Measurements from ENCODE around the gene MDFI. TPM values are rescaled to one million over a fixed set of nuclear protein-coding genes. Genes with fewer than 3 reads are reported as not detected.

The MDFI gene
- polyA plus RNA-seq, 1 donor from 2014 or later: 42.5 TPM

DNA sequence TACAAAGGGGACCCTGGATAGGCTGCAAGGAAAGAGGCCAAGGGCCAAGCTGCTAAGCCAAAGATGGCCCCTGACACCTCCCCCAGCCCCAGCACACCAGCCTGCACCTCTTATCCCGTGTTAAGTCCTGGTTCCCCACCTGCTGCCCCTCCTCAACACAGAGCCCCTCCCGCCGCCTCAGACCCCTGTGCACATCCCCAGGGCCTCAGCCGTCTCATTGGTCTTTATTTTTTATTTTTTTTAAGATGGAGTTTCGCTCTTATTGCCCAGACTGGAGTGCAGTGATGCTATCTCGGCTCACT lies 37.1 kb upstream of the MDFI start:
- H2AFZ ChIP-seq (ENCODE audit: low read depth, low read length): no peak overlapping the region
- H3K4me3 ChIP-seq (ENCODE audit: low read length): no peak overlapping the region
- H3K27ac ChIP-seq (ENCODE audit: low read length): no peak overlapping the region
- H3K27me3 ChIP-seq (ENCODE audit: insufficient read depth, low read depth, low read length): no peaks in the 10 kb centered on the region
- H3K4me2 ChIP-seq (ENCODE audit: low read length): no peak overlapping the region
- TF ChIP-seq, protein P1, sequence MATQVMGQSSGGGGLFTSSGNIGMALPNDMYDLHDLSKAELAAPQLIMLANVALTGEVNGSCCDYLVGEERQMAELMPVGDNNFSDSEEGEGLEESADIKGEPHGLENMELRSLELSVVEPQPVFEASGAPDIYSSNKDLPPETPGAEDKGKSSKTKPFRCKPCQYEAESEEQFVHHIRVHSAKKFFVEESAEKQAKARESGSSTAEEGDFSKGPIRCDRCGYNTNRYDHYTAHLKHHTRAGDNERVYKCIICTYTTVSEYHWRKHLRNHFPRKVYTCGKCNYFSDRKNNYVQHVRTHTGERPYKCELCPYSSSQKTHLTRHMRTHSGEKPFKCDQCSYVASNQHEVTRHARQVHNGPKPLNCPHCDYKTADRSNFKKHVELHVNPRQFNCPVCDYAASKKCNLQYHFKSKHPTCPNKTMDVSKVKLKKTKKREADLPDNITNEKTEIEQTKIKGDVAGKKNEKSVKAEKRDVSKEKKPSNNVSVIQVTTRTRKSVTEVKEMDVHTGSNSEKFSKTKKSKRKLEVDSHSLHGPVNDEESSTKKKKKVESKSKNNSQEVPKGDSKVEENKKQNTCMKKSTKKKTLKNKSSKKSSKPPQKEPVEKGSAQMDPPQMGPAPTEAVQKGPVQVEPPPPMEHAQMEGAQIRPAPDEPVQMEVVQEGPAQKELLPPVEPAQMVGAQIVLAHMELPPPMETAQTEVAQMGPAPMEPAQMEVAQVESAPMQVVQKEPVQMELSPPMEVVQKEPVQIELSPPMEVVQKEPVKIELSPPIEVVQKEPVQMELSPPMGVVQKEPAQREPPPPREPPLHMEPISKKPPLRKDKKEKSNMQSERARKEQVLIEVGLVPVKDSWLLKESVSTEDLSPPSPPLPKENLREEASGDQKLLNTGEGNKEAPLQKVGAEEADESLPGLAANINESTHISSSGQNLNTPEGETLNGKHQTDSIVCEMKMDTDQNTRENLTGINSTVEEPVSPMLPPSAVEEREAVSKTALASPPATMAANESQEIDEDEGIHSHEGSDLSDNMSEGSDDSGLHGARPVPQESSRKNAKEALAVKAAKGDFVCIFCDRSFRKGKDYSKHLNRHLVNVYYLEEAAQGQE (IDR thresholded peaks at IDR 0.05; ENCODE audit: borderline replicate concordance): no peak
- TF ChIP-seq, protein P2, sequence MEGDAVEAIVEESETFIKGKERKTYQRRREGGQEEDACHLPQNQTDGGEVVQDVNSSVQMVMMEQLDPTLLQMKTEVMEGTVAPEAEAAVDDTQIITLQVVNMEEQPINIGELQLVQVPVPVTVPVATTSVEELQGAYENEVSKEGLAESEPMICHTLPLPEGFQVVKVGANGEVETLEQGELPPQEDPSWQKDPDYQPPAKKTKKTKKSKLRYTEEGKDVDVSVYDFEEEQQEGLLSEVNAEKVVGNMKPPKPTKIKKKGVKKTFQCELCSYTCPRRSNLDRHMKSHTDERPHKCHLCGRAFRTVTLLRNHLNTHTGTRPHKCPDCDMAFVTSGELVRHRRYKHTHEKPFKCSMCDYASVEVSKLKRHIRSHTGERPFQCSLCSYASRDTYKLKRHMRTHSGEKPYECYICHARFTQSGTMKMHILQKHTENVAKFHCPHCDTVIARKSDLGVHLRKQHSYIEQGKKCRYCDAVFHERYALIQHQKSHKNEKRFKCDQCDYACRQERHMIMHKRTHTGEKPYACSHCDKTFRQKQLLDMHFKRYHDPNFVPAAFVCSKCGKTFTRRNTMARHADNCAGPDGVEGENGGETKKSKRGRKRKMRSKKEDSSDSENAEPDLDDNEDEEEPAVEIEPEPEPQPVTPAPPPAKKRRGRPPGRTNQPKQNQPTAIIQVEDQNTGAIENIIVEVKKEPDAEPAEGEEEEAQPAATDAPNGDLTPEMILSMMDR (IDR thresholded peaks at IDR 0.05; ENCODE audit: poor library complexity, severe bottlenecking): no peak
- no peak for TF ChIP-seq EZH2 (IDR thresholded peaks at IDR 0.05; ENCODE audit: borderline replicate concordance, insufficient read depth, low read length, poor library complexity, severe bottlenecking)
- TF ChIP-seq EP300 (conservative IDR thresholded peaks at IDR 0.05; ENCODE audit: poor library complexity, severe bottlenecking): no peak
- TF ChIP-seq SMC3 (conservative IDR thresholded peaks at IDR 0.05; ENCODE audit: poor library complexity): no peak
- no peak for TF ChIP-seq MXI1 (conservative IDR thresholded peaks at IDR 0.05; ENCODE audit: poor library complexity, severe bottlenecking)
- no peak for TF ChIP-seq TAF1 (IDR thresholded peaks at IDR 0.05; ENCODE audit: low read depth)
- no peak for TF ChIP-seq POLR2AphosphoS5 (IDR thresholded peaks at IDR 0.05)
- no peak for TF ChIP-seq RAD21 (conservative IDR thresholded peaks at IDR 0.05)
- H4K20me1 ChIP-seq (ENCODE audit: insufficient read depth): no peaks in the 10 kb centered on the region
- no peak overlapping the region for H3K9ac ChIP-seq (ENCODE audit: low read length)
- peaks cover 3% of the 10 kb centered on the region for H3F3A ChIP-seq (ENCODE audit: insufficient read depth, low read length, poor library complexity, severe bottlenecking)
- no peaks in the 10 kb centered on the region for H3K9me2 ChIP-seq (ENCODE audit: insufficient read depth, low read length)
- H3K36me3 ChIP-seq (ENCODE audit: insufficient read depth, low read length): no peaks in the 10 kb centered on the region
- H3K9me3 ChIP-seq (ENCODE audit: low read length): no peaks in the 10 kb centered on the region
- no peaks in the 10 kb centered on the region for H3K79me2 ChIP-seq (replicated peaks; ENCODE audit: insufficient read depth, low read length)

DNA sequence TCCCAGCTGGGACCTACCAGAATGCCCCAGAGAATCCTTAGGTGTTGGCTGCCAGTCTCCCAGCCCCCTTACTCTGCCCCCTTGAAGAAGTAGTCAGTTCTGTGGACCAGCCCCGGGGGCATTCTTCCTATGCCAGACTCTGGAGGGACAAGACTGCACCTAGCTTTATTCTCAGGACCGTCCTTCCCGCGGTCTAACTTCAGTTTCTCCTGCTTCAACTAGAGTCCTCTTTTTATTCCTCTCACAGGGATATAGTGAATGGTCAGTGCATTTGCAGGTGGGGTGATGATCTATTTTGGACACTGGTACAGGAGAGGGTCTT lies 35.9 kb upstream of the MDFI start:
- no peak for TF ChIP-seq SMC3 (conservative IDR thresholded peaks at IDR 0.05; ENCODE audit: poor library complexity)
- Histone ChIP-seq H3K9me3 (ENCODE audit: low read length) (no peaks in the 10 kb centered on the region), H3K27ac (ENCODE audit: low read length) (peak overlapping the region; percentile 28), H3K27me3 (ENCODE audit: insufficient read depth, low read depth, low read length) (no peaks in the 10 kb centered on the region), H3K4me3 (ENCODE audit: low read length) (no peak overlapping the region), H3K79me2 (replicated peaks; ENCODE audit: insufficient read depth, low read length) (no peaks in the 10 kb centered on the region), H3K4me2 (ENCODE audit: low read length) (no peak overlapping the region), H3K9ac (ENCODE audit: low read length) (no peak overlapping the region), H3K9me2 (ENCODE audit: insufficient read depth, low read length) (no peaks in the 10 kb centered on the region), H2AFZ (ENCODE audit: low read depth, low read length) (no peak overlapping the region), H3F3A (ENCODE audit: insufficient read depth, low read length, poor library complexity, severe bottlenecking) (peaks cover 3% of the 10 kb centered on the region), H4K20me1 (ENCODE audit: insufficient read depth) (no peaks in the 10 kb centered on the region), H3K36me3 (ENCODE audit: insufficient read depth, low read length) (no peaks in the 10 kb centered on the region)

All from neural cell (in vitro differentiated cells).